HepG2 (cell line): ENCODE measurements around the gene AGTRAP. TPM values are rescaled to one million over a fixed set of nuclear protein-coding genes. Genes with fewer than 3 reads are reported as not detected.
A peak's percentile ranks its signal among the peaks of the same experiment; 100 is the strongest.

Experiments used
- ETV5 ChIP-seq: IDR thresholded peaks from 2 replicates; pipeline ENCODE4 v1.6.1; 2018; ENCODE audit warnings: missing biosample characterization, missing genetic modification reagents, inconsistent platforms, borderline replicate concordance
- HHEX ChIP-seq: IDR thresholded peaks from 2 replicates; pipeline ENCODE4 v1.6.1; 2016; ENCODE audit warnings: control low read depth
- HNF1A ChIP-seq, 2 experiments: sonication (generic) in 1 of 2; formaldehyde crosslinking in 1 of 2; IDR thresholded peaks; 2 replicates each; pipeline versions ENCODE4 v1.4.0 to v1.6.1; 2016 to 2020; ENCODE audit warnings: borderline replicate concordance in 1 of 2, low read depth in 1 of 2, mild to moderate bottlenecking in 1 of 2, missing genetic modification reagents in 1 of 2
- MAFG ChIP-seq: sonication (generic); formaldehyde crosslinking; IDR thresholded peaks from 2 replicates; pipeline ENCODE4 v1.5.1; 2020; ENCODE audit warnings: mild to moderate bottlenecking, missing genetic modification reagents
- MBNL3 ChIP-seq: fragments of 250-450 bp; sonication (Bioruptor Pico); conservative IDR thresholded peaks from 2 replicates; pipeline ENCODE4 v1.8.0; 2022; ENCODE audit warnings: mild to moderate bottlenecking, inconsistent platforms
- NCOR1 ChIP-seq: fragments of 200-600 bp; sonication (generic); IDR thresholded peaks from 2 replicates; pipeline ENCODE4 v1.7.0; 2017; ENCODE audit warnings: antibody characterized with exemption, low read length, borderline replicate concordance
- NR3C1 ChIP-seq: sonication (generic); formaldehyde crosslinking; IDR thresholded peaks from 2 replicates; pipeline ENCODE4 v1.4.0; 2020; ENCODE audit warnings: missing genetic modification reagents
- PRDM4 ChIP-seq: sonication (generic); formaldehyde crosslinking; IDR thresholded peaks from 2 replicates; pipeline ENCODE4 v1.9.0; 2021; ENCODE audit warnings: missing genetic modification reagents, borderline replicate concordance
- REXO4 ChIP-seq: sonication (generic); formaldehyde crosslinking; IDR thresholded peaks from 2 replicates; pipeline ENCODE4 v1.8.0; 2022; ENCODE audit warnings: missing genetic modification reagents, mild to moderate bottlenecking, borderline replicate concordance
- SP2 ChIP-seq: sonication (generic); formaldehyde crosslinking; IDR thresholded peaks from 2 replicates; pipeline ENCODE4 v1.5.1; 2020; ENCODE audit warnings: mild to moderate bottlenecking, missing genetic modification reagents
- STAT6 ChIP-seq: sonication (generic); formaldehyde crosslinking; IDR thresholded peaks from 2 replicates; pipeline ENCODE4 v1.4.0; 2020; ENCODE audit warnings: missing genetic modification reagents, mild to moderate bottlenecking, borderline replicate concordance
- ZNF362 ChIP-seq: sonication (generic); formaldehyde crosslinking; IDR thresholded peaks from 2 replicates; pipeline ENCODE4 v1.4.0; 2020; ENCODE audit warnings: missing genetic modification reagents, mild to moderate bottlenecking, borderline replicate concordance
- ZNF512B ChIP-seq: sonication (generic); formaldehyde crosslinking; IDR thresholded peaks from 2 replicates; pipeline ENCODE4 v1.5.1; 2020; ENCODE audit warnings: missing genetic modification reagents, mild to moderate bottlenecking, borderline replicate concordance
- ZNF678 ChIP-seq: sonication (generic); formaldehyde crosslinking; IDR thresholded peaks from 2 replicates; pipeline ENCODE4 v1.4.0; 2020; ENCODE audit warnings: mild to moderate bottlenecking, missing genetic modification reagents
- polyA plus RNA-seq, 8 experiments: library from polyadenylated mRNA; depleted of rRNA in 3 of 8; stranded (reverse) in 7 of 8; unstranded in 1 of 8; fragments of >200 nt; fragmentation: Illumina TruSeq in 4 of 8; extraction: Trizol in 4 of 8; gene quantifications; 2 replicates each; pipeline versions ENCODE4 v1.2.1 to v1.2.3, GENCODE V29; 2011 to 2016; ENCODE audit warnings: low read depth in 4 of 8, missing spikeins in 1 of 8, mixed read lengths in 1 of 8; ENCODE audit not compliant: insufficient read depth in 1 of 8
- total RNA-seq, 5 experiments: library from RNA; depleted of rRNA; stranded (reverse); fragments of >200 nt; fragmentation: Illumina TruSeq; extraction: Trizol; gene quantifications; 2 replicates each; pipeline ENCODE4 v1.2.3, GENCODE V29; 2016; ENCODE audit warnings: low read depth in 1 of 5

Gene AGTRAP
- total and polyA plus RNA-seq, 2 of the 13 experiments (the other 11 are each of a cell fraction or from before 2014, with no cell fraction given): 28.3 to 32.0 TPM

- TF ChIP-seq ZNF512B (CRISPR knock-in tag) (no peak), HHEX (CRISPR knock-in tag) (no peak), MBNL3 (CRISPR knock-in tag) (no peak), NR3C1 (no peak), ZNF678 (no peak), STAT6 (CRISPR knock-in tag) (no peak), REXO4 (CRISPR knock-in tag) (no peak), HNF1A (IDR thresholded peaks at IDR 0.05; ENCODE audit: low read depth) (no peak), HNF1A (CRISPR knock-in tag; IDR thresholded peaks at IDR 0.05; ENCODE audit: borderline replicate concordance) (no peak), ZNF362 (CRISPR knock-in tag) (no peak), PRDM4 (CRISPR knock-in tag) (no peak), NCOR1 (no peak), SP2 (CRISPR knock-in tag) (no peak), MAFG (CRISPR knock-in tag) (no peak), ETV5 (CRISPR knock-in tag) (peak; percentile 16; the same call in 1 of the 2 replicates)
Measured at GRCh38 chr1:11784993-11785769, 49.2 kb downstream of the AGTRAP start (continued).
